Measurements from ENCODE around the gene TFAM. TPM values are rescaled to one million over a fixed set of nuclear protein-coding genes. Genes with fewer than 3 reads are reported as not detected.
A peak's percentile ranks its signal among the peaks of the same experiment; 100 is the strongest.

Gene TFAM
- total and polyA plus RNA-seq, 3 donors from 2014 or later, result 36.3 to 65.7 (median 57.2) TPM

DNA sequence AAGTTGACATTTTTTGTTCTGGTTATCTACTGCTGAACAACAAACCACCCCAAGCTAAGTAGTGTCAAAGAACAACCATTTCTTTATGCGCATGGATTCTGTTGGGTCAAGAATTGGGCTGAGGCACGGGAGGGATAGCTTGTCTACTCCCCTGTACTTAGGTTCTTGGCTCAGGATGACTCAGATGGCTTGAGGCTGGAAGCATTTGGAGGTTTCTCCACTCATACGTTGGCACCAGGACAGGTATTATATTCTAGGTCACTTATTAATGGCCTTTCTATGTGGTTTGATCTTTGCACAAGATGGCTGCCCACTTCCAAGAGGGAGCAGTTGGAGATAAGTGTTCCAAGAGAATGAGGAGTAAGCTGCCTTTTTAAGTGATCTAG lies 11.8 kb upstream of the TFAM start:
- Histone ChIP-seq H3K27me3 (no peaks in the 10 kb centered on the region), H3K9me3 (no peaks in the 10 kb centered on the region), H3K4me1 (no peaks in the 10 kb centered on the region), H3K27ac (no peak overlapping the region), H3K36me3 (ENCODE audit: low read depth, missing control alignments) (no peaks in the 10 kb centered on the region), H3K4me3 (no peak overlapping the region)
- no peak for DNase-seq
- intact Hi-C loops (cut with DNase I; ENCODE audit: low total_unique reads), result no loop called here
- no peak for TF ChIP-seq POLR2A (IDR thresholded peaks at IDR 0.05)
- TF ChIP-seq, protein P1, sequence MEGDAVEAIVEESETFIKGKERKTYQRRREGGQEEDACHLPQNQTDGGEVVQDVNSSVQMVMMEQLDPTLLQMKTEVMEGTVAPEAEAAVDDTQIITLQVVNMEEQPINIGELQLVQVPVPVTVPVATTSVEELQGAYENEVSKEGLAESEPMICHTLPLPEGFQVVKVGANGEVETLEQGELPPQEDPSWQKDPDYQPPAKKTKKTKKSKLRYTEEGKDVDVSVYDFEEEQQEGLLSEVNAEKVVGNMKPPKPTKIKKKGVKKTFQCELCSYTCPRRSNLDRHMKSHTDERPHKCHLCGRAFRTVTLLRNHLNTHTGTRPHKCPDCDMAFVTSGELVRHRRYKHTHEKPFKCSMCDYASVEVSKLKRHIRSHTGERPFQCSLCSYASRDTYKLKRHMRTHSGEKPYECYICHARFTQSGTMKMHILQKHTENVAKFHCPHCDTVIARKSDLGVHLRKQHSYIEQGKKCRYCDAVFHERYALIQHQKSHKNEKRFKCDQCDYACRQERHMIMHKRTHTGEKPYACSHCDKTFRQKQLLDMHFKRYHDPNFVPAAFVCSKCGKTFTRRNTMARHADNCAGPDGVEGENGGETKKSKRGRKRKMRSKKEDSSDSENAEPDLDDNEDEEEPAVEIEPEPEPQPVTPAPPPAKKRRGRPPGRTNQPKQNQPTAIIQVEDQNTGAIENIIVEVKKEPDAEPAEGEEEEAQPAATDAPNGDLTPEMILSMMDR (IDR thresholded peaks at IDR 0.05), result no peak
- WGBS, 2 donors, result 82 to 91% methylated on average over 3 of the region's 3 CpGs

DNA sequence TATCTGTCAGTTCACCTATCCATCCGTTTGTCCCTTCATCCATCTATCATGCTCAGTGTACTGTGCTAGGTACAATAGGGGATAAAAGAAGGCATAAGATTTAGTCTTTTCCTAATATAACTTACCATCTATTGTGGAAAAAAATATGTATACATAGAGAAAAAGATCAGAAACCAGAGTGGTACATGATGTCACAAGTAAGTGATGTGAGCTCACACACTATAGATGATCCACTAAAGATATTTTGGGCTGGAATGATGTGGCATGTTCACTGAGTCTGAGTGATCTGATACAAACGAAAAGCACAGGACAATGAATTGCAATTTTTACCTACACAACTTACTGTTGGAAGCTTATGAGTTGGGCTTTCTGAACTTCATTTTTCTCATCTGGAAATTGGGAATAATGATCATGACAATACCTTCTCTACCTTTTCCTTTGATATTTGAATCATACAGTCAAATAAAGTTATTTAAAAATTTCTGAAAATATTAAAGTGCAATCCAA lies 2.7 kb upstream of the TFAM start:
- Histone ChIP-seq H3K27me3 (no peaks in the 10 kb centered on the region), H3K9me3 (no peaks in the 10 kb centered on the region), H3K4me1 (peaks cover 20% of the 10 kb centered on the region), H3K27ac (no peak overlapping the region), H3K4me3 (no peak overlapping the region), H3K36me3 (ENCODE audit: low read depth, missing control alignments) (no peaks in the 10 kb centered on the region)
- TF ChIP-seq, protein P1 (IDR thresholded peaks at IDR 0.05), result no peak
- TF ChIP-seq POLR2A (IDR thresholded peaks at IDR 0.05), result no peak
- DNase-seq, result no peak
- 82 to 90% methylated on average over 2 of the region's 2 CpGs for WGBS, 2 donors
- intact Hi-C loops (cut with DNase I; ENCODE audit: low total_unique reads), result no loop called here

- Histone ChIP-seq H3K4me3 (peak overlapping the region; percentile 88 to 94), H3K4me1 (peaks cover 20% of the 10 kb centered on the region), H3K36me3 (ENCODE audit: low read depth, missing control alignments) (no peaks in the 10 kb centered on the region), H3K9me3 (no peaks in the 10 kb centered on the region), H3K27me3 (no peaks in the 10 kb centered on the region), H3K27ac (peak overlapping the region in 1 of 2 donors; percentile 92)
- 41 to 43% methylated on average over 3 of the region's 3 CpGs for WGBS, 2 donors
- intact Hi-C loops (cut with DNase I; ENCODE audit: low total_unique reads), result no loop called here
- DNase-seq, result no peak
- TF ChIP-seq, protein P1 (IDR thresholded peaks at IDR 0.05), result no peak
- TF ChIP-seq POLR2A (IDR thresholded peaks at IDR 0.05), result no peak
Observed at GRCh38 chr10:58384095-58384494, 1.1 kb upstream of the TFAM start.

DNA sequence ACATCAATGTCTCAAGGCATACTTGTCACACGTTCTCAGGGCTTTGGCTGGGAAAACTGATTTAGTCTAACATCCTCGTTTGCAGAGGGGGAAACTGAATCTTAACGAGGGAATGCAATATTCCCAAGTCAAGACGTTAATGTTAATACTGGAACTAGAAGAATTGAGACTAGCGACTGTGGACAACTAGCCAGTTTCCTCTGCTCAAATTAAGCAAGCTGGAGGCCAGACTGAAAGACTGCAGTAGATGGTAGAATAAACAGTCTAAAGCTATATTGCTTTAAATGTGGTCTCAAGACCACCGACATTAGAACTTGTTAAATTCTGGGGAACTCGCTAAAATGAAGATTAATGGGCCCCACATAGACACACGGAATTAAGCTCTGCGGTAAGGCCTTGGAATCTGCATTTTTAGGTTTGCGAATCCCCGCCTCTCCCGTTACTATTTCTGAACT lies 639 bp upstream of the TFAM start:
- WGBS, 2 donors, result 0 to 1% methylated on average over 12 of the region's 12 CpGs
- H3K27ac ChIP-seq, result peak overlapping the region; percentile 92 to 97
- H3K4me3 ChIP-seq, result peak overlapping the region; percentile 88 to 94
- peaks cover 20% of the 10 kb centered on the region for H3K4me1 ChIP-seq
- no peaks in the 10 kb centered on the region for H3K27me3 ChIP-seq
- intact Hi-C loops (cut with DNase I; ENCODE audit: low total_unique reads), result no loop called here
- no peak for DNase-seq
- no peaks in the 10 kb centered on the region for H3K9me3 ChIP-seq
- TF ChIP-seq, protein P1 (IDR thresholded peaks at IDR 0.05), result no peak
- TF ChIP-seq POLR2A (IDR thresholded peaks at IDR 0.05), result no peak
- H3K36me3 ChIP-seq (ENCODE audit: low read depth, missing control alignments), result no peaks in the 10 kb centered on the region

DNA sequence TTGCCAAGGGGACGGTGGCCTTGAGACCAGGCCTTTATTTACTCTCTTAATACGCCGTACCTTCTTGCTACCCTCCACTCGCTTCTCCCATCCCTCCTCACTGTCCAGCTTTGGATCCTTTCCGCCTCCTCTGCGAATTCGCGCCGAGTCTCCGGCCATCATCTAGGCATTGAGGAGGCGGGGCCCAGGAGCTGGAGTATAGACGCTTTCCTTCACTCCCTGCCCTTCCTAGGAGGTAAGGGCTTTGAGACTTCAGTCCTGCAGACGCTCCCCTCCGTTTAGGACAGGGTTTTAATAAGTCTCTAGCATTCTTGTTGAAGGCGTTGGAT lies 538 bp downstream of the TFAM start:
- peak overlapping the region; percentile 88 to 94 for H3K4me3 ChIP-seq
- H3K9me3 ChIP-seq, result no peaks in the 10 kb centered on the region
- no peaks in the 10 kb centered on the region for H3K27me3 ChIP-seq
- intact Hi-C loops (cut with DNase I; ENCODE audit: low total_unique reads), result no loop called here
- peak overlapping the region; percentile 92 to 97 for H3K27ac ChIP-seq
- 0 to 1% methylated on average over 15 of the region's 15 CpGs for WGBS, 2 donors
- H3K4me1 ChIP-seq, result peaks cover 20% of the 10 kb centered on the region
- no peaks in the 10 kb centered on the region for H3K36me3 ChIP-seq (ENCODE audit: low read depth, missing control alignments)
- TF ChIP-seq, protein P1 (IDR thresholded peaks at IDR 0.05), result no peak
- no peak for TF ChIP-seq POLR2A (IDR thresholded peaks at IDR 0.05)
- DNase-seq, result peak; percentile 43
